Glutamatergic neuron (in vitro differentiated cells): ENCODE results near the gene ATL3. TPM values are rescaled to one million over a fixed set of nuclear protein-coding genes. Genes with fewer than 3 reads are reported as not detected.
A peak's percentile ranks its signal among the peaks of the same experiment; 100 is the strongest.

ENCODE experiments used
- DNase-seq: peaks from one replicate; pipeline ENCODE4 v3.0.0; 2022
- H3K27ac Mint-ChIP-seq: one replicate; pipeline ENCODE4 v1.8.0; 2020; ENCODE audit warnings: mild to moderate bottlenecking, mixed read lengths, inconsistent platforms; ENCODE audit not compliant: unreplicated experiment
- H3K27me3 Mint-ChIP-seq: one replicate; pipeline ENCODE4 v1.8.0; 2020; ENCODE audit warnings: mild to moderate bottlenecking, moderate library complexity, mixed read lengths, inconsistent platforms; ENCODE audit not compliant: unreplicated experiment
- H3K36me3 Mint-ChIP-seq: one replicate; pipeline ENCODE4 v1.8.0; 2020; ENCODE audit warnings: mild to moderate bottlenecking, mixed read lengths, inconsistent platforms; ENCODE audit not compliant: unreplicated experiment
- H3K4me1 Mint-ChIP-seq: one replicate; pipeline ENCODE4 v1.8.0; 2020; ENCODE audit warnings: mild to moderate bottlenecking, low read depth, mixed read lengths, inconsistent platforms; ENCODE audit not compliant: unreplicated experiment
- H3K4me3 Mint-ChIP-seq: one replicate; pipeline ENCODE4 v1.8.0; 2020; ENCODE audit warnings: mild to moderate bottlenecking, mixed read lengths, inconsistent platforms; ENCODE audit not compliant: unreplicated experiment
- H3K9me3 Mint-ChIP-seq: one replicate; pipeline ENCODE4 v1.8.0; 2020; ENCODE audit warnings: mild to moderate bottlenecking, moderate library complexity, mixed read lengths, inconsistent platforms; ENCODE audit not compliant: unreplicated experiment
- CTCF ChIP-seq: fragments of 200-600 bp; sonication (generic); IDR thresholded peaks from one replicate; pipeline ENCODE4 v1.5.0; 2021; ENCODE audit not compliant: partially characterized antibody, unreplicated experiment
- total RNA-seq: library from RNA; stranded (reverse); fragmentation: NEBNext Ultra II Directional; extraction: Animal tissue kit (Norgen Biotek cat#: 25700); gene quantifications from one replicate; pipeline ENCODE4 v1.2.1, GENCODE V29; 2021; ENCODE audit not compliant: unreplicated experiment

The ATL3 gene
- total RNA-seq, 1 donor from 2014 or later: 9.4 TPM

- peak; percentile 74 for DNase-seq
- H3K4me1 Mint-ChIP-seq: peaks cover 1% of the 10 kb centered on the region
- TF ChIP-seq CTCF: peak; percentile 75
- H3K4me3 Mint-ChIP-seq: no peak overlapping the region
- peaks cover 2% of the 10 kb centered on the region for H3K27me3 Mint-ChIP-seq
- H3K9me3 Mint-ChIP-seq: no peaks in the 10 kb centered on the region
- peaks cover 2% of the 10 kb centered on the region for H3K36me3 Mint-ChIP-seq
- no peak overlapping the region for H3K27ac Mint-ChIP-seq
These were observed 35.3 kb downstream of the ATL3 start for GRCh38 chr11:63635762-63636465.

DNA sequence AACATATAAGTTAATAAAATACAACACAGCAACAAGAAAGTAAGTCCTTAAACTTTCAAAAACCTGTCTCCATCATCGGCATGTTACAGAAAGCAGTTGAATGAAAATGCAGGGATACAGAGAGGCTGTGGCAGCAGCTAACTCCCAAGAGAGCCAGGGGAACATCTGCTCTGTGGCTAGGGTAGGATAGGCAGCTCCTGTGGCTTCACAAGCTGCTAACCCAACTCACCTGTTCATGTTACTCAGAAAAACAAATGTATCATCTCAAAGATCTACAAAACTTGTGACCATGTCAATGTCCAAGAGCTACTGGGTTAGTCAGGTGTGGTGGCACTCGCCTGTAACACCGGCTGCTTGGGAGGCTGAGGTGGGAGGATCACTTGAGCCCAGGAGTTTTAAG is 41.8 kb downstream of the ATL3 start:
- Mint-ChIP-seq H3K9me3 (no peaks in the 10 kb centered on the region), H3K36me3 (peaks cover 3% of the 10 kb centered on the region), H3K4me3 (no peak overlapping the region), H3K27ac (no peak overlapping the region), H3K27me3 (peaks cover 2% of the 10 kb centered on the region), H3K4me1 (peaks cover 5% of the 10 kb centered on the region)
- TF ChIP-seq CTCF: no peak
- DNase-seq: no peak

GRCh38 chr11:63623513-63624140 is 47.5 kb downstream of the ATL3 start:
- no peak for TF ChIP-seq CTCF
- H3K9me3 Mint-ChIP-seq: peaks cover 6% of the 10 kb centered on the region
- no peak overlapping the region for H3K27ac Mint-ChIP-seq
- H3K4me3 Mint-ChIP-seq: peak overlapping the region; percentile 34
- H3K4me1 Mint-ChIP-seq: peaks cover 4% of the 10 kb centered on the region
- no peaks in the 10 kb centered on the region for H3K36me3 Mint-ChIP-seq
- H3K27me3 Mint-ChIP-seq: peaks cover 2% of the 10 kb centered on the region
- DNase-seq: no peak

DNA sequence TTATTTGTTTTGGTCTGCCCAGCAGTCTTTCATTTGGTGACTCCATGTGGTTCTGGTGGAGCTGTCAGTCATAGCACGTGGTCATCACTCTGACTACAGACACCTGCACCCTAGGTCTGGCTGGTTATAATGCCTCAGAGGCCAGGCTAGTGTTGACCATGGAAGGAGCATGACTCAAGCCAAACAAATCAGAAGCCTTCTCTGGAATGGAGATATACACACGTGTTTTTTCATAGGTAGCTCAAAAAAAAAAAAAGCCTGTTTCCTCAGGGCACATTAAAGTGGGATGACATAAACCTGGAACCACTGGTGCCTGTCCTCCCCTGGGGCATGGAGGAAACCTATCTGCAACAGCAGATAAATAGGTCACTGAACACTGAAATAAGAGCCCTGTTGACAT is 48.9 kb downstream of the ATL3 start:
- H3K4me3 Mint-ChIP-seq: no peak overlapping the region
- peaks cover 4% of the 10 kb centered on the region for H3K4me1 Mint-ChIP-seq

More for the DNA sequence above, 48.9 kb downstream of the ATL3 start:
- no peak for TF ChIP-seq CTCF
- no peaks in the 10 kb centered on the region for H3K36me3 Mint-ChIP-seq
- H3K9me3 Mint-ChIP-seq: peaks cover 6% of the 10 kb centered on the region
- no peak overlapping the region for H3K27ac Mint-ChIP-seq
- H3K27me3 Mint-ChIP-seq: peaks cover 2% of the 10 kb centered on the region
- no peak for DNase-seq
